ENCODE results near the gene TRIP6.

Gene TRIP6

GRCh38 chr7:100823534-100823933 is 43.7 kb upstream of the TRIP6 start:
- Histone ChIP-seq H3K4me3 (ENCODE audit: control insufficient read depth in 1 of 7, extremely low read depth in 1 of 7, insufficient read depth in 4 of 7, low read depth in 2 of 7, low read length in 6 of 7) (no peak overlapping the region), H3K27ac (ENCODE audit: insufficient read depth in 1 of 2, low read depth in 1 of 2, low read length in 2 of 2, poor library complexity in 1 of 2, severe bottlenecking in 2 of 2) (no peak overlapping the region), H3K4me1 (ENCODE audit: control extremely low read depth in 1 of 4, control insufficient read depth in 4 of 4, insufficient read depth in 4 of 4, low read length in 3 of 4) (peaks cover 0 to 29% (median 25%) of the 10 kb centered on the region in 4 experiments), H3K9me3 (ENCODE audit: control extremely low read depth in 1 of 5, control insufficient read depth in 4 of 5, insufficient read depth in 2 of 5, low read depth in 1 of 5, low read length in 4 of 5) (no peaks in the 10 kb centered on the region), H3K27me3 (replicated peaks in 2 of 5; ENCODE audit: control insufficient read depth in 4 of 5, insufficient read depth in 5 of 5, low read length in 4 of 5) (peaks cover 0 to 11% (median 0%) of the 10 kb centered on the region in 5 experiments), H3K36me3 (ENCODE audit: control insufficient read depth in 4 of 4, insufficient read depth in 4 of 4, low read length in 3 of 4) (peaks cover 0 to 15% (median 5%) of the 10 kb centered on the region in 4 experiments)
- 97% methylated on average over 28 of the region's 31 CpGs for WGBS (ENCODE audit: insufficient coverage)
- CTCF ChIA-PET, result interaction anchor here (0.6 to 13.2 kb wide), 2 partner anchors 20 to 28 kb away, joined by 3 to 108 read pairs; no protein-coding TSS in a partner anchor
- POLR2A ChIA-PET, result interaction anchor here (0.6 kb wide), 1 partner anchor 12 kb away, joined by 5 read pairs; no protein-coding TSS in a partner anchor
- DNase-seq, result no peak

- ChIA-PET CTCF (interaction anchor here (1.4 to 13.2 kb wide), 3 partner anchors 21 to 119 kb away, joined by 4 to 108 read pairs (median 6); partner anchors contain the start of gene POP7), POLR2A (no interaction called here)
- Histone ChIP-seq H3K27ac (ENCODE audit: insufficient read depth in 1 of 2, low read depth in 1 of 2, low read length in 2 of 2, poor library complexity in 1 of 2, severe bottlenecking in 2 of 2) (no peak overlapping the region), H3K27me3 (replicated peaks in 2 of 5; ENCODE audit: control insufficient read depth in 4 of 5, insufficient read depth in 5 of 5, low read length in 4 of 5) (peaks cover 0 to 11% (median 0%) of the 10 kb centered on the region in 5 experiments), H3K4me1 (ENCODE audit: control extremely low read depth in 1 of 4, control insufficient read depth in 4 of 4, insufficient read depth in 4 of 4, low read length in 3 of 4) (peaks cover 0 to 36% (median 34%) of the 10 kb centered on the region in 4 experiments), H3K4me3 (ENCODE audit: control insufficient read depth in 1 of 7, extremely low read depth in 1 of 7, insufficient read depth in 4 of 7, low read depth in 2 of 7, low read length in 6 of 7) (no peak overlapping the region), H3K36me3 (ENCODE audit: control insufficient read depth in 4 of 4, insufficient read depth in 4 of 4, low read length in 3 of 4) (peaks cover 0 to 12% (median 3%) of the 10 kb centered on the region in 4 experiments), H3K9me3 (ENCODE audit: control extremely low read depth in 1 of 5, control insufficient read depth in 4 of 5, insufficient read depth in 2 of 5, low read depth in 1 of 5, low read length in 4 of 5) (no peaks in the 10 kb centered on the region)
- DNase-seq, result no peak
- 89% methylated on average over 4 of the region's 18 CpGs for WGBS (ENCODE audit: insufficient coverage)
Measured at GRCh38 chr7:100824499-100825214, 42.5 kb upstream of the TRIP6 start.

GRCh38 chr7:100825215-100825671 is 41.9 kb upstream of the TRIP6 start:
- H3K9me3 ChIP-seq (ENCODE audit: control extremely low read depth in 1 of 5, control insufficient read depth in 4 of 5, insufficient read depth in 2 of 5, low read depth in 1 of 5, low read length in 4 of 5), result no peaks in the 10 kb centered on the region
- peaks cover 0 to 7% (median 2%) of the 10 kb centered on the region in 4 experiments for H3K36me3 ChIP-seq (ENCODE audit: control insufficient read depth in 4 of 4, insufficient read depth in 4 of 4, low read length in 3 of 4)
- CTCF ChIA-PET, result interaction anchor here (0.6 to 13.2 kb wide), 8 partner anchors 14 to 515 kb away, joined by 3 to 108 read pairs (median 3); partner anchors contain the start of gene POP7
- POLR2A ChIA-PET, result no interaction called here
- no peak overlapping the region for H3K4me3 ChIP-seq (ENCODE audit: control insufficient read depth in 1 of 7, extremely low read depth in 1 of 7, insufficient read depth in 4 of 7, low read depth in 2 of 7, low read length in 6 of 7)
- 93% methylated on average over 13 of the region's 16 CpGs for WGBS (ENCODE audit: insufficient coverage)
- H3K4me1 ChIP-seq (ENCODE audit: control extremely low read depth in 1 of 4, control insufficient read depth in 4 of 4, insufficient read depth in 4 of 4, low read length in 3 of 4), result peaks cover 0 to 36% (median 34%) of the 10 kb centered on the region in 4 experiments
- peaks cover 0 to 11% (median 0%) of the 10 kb centered on the region in 5 experiments for H3K27me3 ChIP-seq (replicated peaks in 2 of 5; ENCODE audit: control insufficient read depth in 4 of 5, insufficient read depth in 5 of 5, low read length in 4 of 5)
- no peak overlapping the region for H3K27ac ChIP-seq (ENCODE audit: insufficient read depth in 1 of 2, low read depth in 1 of 2, low read length in 2 of 2, poor library complexity in 1 of 2, severe bottlenecking in 2 of 2)
- DNase-seq, result no peak

- H3K4me1 ChIP-seq (ENCODE audit: control extremely low read depth in 1 of 4, control insufficient read depth in 4 of 4, insufficient read depth in 4 of 4, low read length in 3 of 4), result peaks cover 0 to 36% (median 34%) of the 10 kb centered on the region in 4 experiments
- DNase-seq, result peak; percentile 56 to 65 (median 65)
- CTCF ChIA-PET, result interaction anchor here (0.6 to 13.2 kb wide), 8 partner anchors 14 to 515 kb away, joined by 3 to 108 read pairs (median 3); partner anchors contain the start of gene POP7
- peak overlapping the region in 4 of 7 experiments; percentile 65 to 81 (median 70) for H3K4me3 ChIP-seq (ENCODE audit: control insufficient read depth in 1 of 7, extremely low read depth in 1 of 7, insufficient read depth in 4 of 7, low read depth in 2 of 7, low read length in 6 of 7)
- 26% methylated on average over 8 of the region's 17 CpGs for WGBS (ENCODE audit: insufficient coverage)
- H3K27ac ChIP-seq (ENCODE audit: insufficient read depth in 1 of 2, low read depth in 1 of 2, low read length in 2 of 2, poor library complexity in 1 of 2, severe bottlenecking in 2 of 2), result peak overlapping the region in 1 of 2 experiments; percentile 25
- H3K27me3 ChIP-seq (replicated peaks in 2 of 5; ENCODE audit: control insufficient read depth in 4 of 5, insufficient read depth in 5 of 5, low read length in 4 of 5), result peaks cover 0 to 11% (median 0%) of the 10 kb centered on the region in 5 experiments
- peaks cover 0 to 7% (median 2%) of the 10 kb centered on the region in 4 experiments for H3K36me3 ChIP-seq (ENCODE audit: control insufficient read depth in 4 of 4, insufficient read depth in 4 of 4, low read length in 3 of 4)
- POLR2A ChIA-PET, result no interaction called here
- no peaks in the 10 kb centered on the region for H3K9me3 ChIP-seq (ENCODE audit: control extremely low read depth in 1 of 5, control insufficient read depth in 4 of 5, insufficient read depth in 2 of 5, low read depth in 1 of 5, low read length in 4 of 5)
Measured at GRCh38 chr7:100825751-100826513, 41.3 kb upstream of the TRIP6 start.

GRCh38 chr7:100826514-100827329 is 40.5 kb upstream of the TRIP6 start:
- POLR2A ChIA-PET, result no interaction called here
- H3K36me3 ChIP-seq (ENCODE audit: control insufficient read depth in 4 of 4, insufficient read depth in 4 of 4, low read length in 3 of 4), result peaks cover 0 to 7% (median 2%) of the 10 kb centered on the region in 4 experiments
- H3K4me1 ChIP-seq (ENCODE audit: control extremely low read depth in 1 of 4, control insufficient read depth in 4 of 4, insufficient read depth in 4 of 4, low read length in 3 of 4), result peaks cover 0 to 36% (median 34%) of the 10 kb centered on the region in 4 experiments
- H3K27me3 ChIP-seq (replicated peaks in 2 of 5; ENCODE audit: control insufficient read depth in 4 of 5, insufficient read depth in 5 of 5, low read length in 4 of 5), result peaks cover 0 to 11% (median 0%) of the 10 kb centered on the region in 5 experiments
- no peaks in the 10 kb centered on the region for H3K9me3 ChIP-seq (ENCODE audit: control extremely low read depth in 1 of 5, control insufficient read depth in 4 of 5, insufficient read depth in 2 of 5, low read depth in 1 of 5, low read length in 4 of 5)
- peak overlapping the region; percentile 50 to 81 (median 65) for H3K4me3 ChIP-seq (ENCODE audit: control insufficient read depth in 1 of 7, extremely low read depth in 1 of 7, insufficient read depth in 4 of 7, low read depth in 2 of 7, low read length in 6 of 7)
- peak in 1 of 3 donors; percentile 53 for DNase-seq
- peak overlapping the region in 1 of 2 experiments; percentile 25 for H3K27ac ChIP-seq (ENCODE audit: insufficient read depth in 1 of 2, low read depth in 1 of 2, low read length in 2 of 2, poor library complexity in 1 of 2, severe bottlenecking in 2 of 2)
- 1% methylated on average over 35 of the region's 71 CpGs for WGBS (ENCODE audit: insufficient coverage)
- CTCF ChIA-PET, result interaction anchor here (1.0 to 13.2 kb wide), 9 partner anchors 15 to 365 kb away, joined by 3 to 108 read pairs (median 3); partner anchors contain the start of genes POP7 and SLC12A9
